Endothelial cell of umbilical vein (primary cell): ENCODE results near the gene RNU6-9. TPM values are rescaled to one million over a fixed set of nuclear protein-coding genes. Genes with fewer than 3 reads are reported as not detected.
A peak's percentile ranks its signal among the peaks of the same experiment; 100 is the strongest.
"Not testable (repeated sequence)": the region's sequence is repeated elsewhere in the genome, so short reads cannot be mapped to it uniquely, and the experiment has no call there.

Experiments
- BruUV-seq: library from RNA; stranded (reverse); fragments of 400-500 nt; replicated peaks from 2 replicates; lab custom pipeline; 2021; lab: Mats Ljungman, UMichigan
- CTCF ChIA-PET: fragments of 300-600, 350-600 bp; sonication (Branson Sonifier 250); formaldehyde crosslinking; loops from one replicate; lab custom pipeline; 2021; ENCODE audit warnings: antibody characterized with exemption, inconsistent platforms; lab: Charles Lee
- POLR2A ChIA-PET: fragments of 300-600, 350-600 bp; sonication (Branson Sonifier 250); formaldehyde crosslinking; loops from one replicate; lab custom pipeline; 2021; ENCODE audit warnings: antibody characterized with exemption, inconsistent platforms; lab: Charles Lee
- DNase-seq: peaks from one replicate; pipeline ENCODE4 v3.0.0-alpha.2; 2011; ENCODE audit warnings: low read depth, low spot score
- FAIRE-seq: peaks from 2 replicates; lab custom pipeline; 2011; peaks lifted over from hg19 to GRCh38; lab: Jason Lieb, UNC
- H2AFZ ChIP-seq: 2 replicates; pipeline ENCODE4 v1.6.0; 2012; ENCODE audit warnings: low read depth, low read length, control low read depth, inconsistent platforms
- H3K27ac ChIP-seq: 2 replicates; pipeline ENCODE4 v1.5.1; 2011; ENCODE audit warnings: low read depth, mild to moderate bottlenecking, control low read depth, low read length, moderate library complexity; ENCODE audit not compliant: insufficient read depth
- H3K27me3 ChIP-seq, 2 experiments: 2 replicates each; pipeline versions ENCODE4 v1.6.0 to v1.6.1; 2011; ENCODE audit warnings: low read length in 2 of 2, mixed read lengths in 1 of 2; ENCODE audit not compliant: control insufficient read depth in 2 of 2, insufficient read depth in 2 of 2
- H3K36me3 ChIP-seq, 2 experiments: 2 replicates in 1 of 2; 3 replicates in 1 of 2; pipeline ENCODE4 v1.5.1; 2011; ENCODE audit warnings: low read length in 2 of 2, mild to moderate bottlenecking in 1 of 2, moderate library complexity in 1 of 2; ENCODE audit not compliant: control insufficient read depth in 2 of 2, insufficient read depth in 2 of 2; ENCODE audit errors: extremely low read depth in 1 of 2
- H3K4me1 ChIP-seq: 3 replicates; pipeline ENCODE4 v1.5.1; 2011; ENCODE audit warnings: mild to moderate bottlenecking, low read length; ENCODE audit not compliant: control insufficient read depth, insufficient read depth; ENCODE audit errors: extremely low read depth
- H3K4me2 ChIP-seq: 2 replicates; pipeline ENCODE4 v1.6.1; 2011; ENCODE audit warnings: low read length, control low read depth, mixed read lengths; ENCODE audit not compliant: insufficient read depth
- H3K4me3 ChIP-seq, 3 experiments: fragments of 200-600 bp in 1 of 3; sonication (generic), shearing (Covaris generic) in 1 of 3; replicated peaks in 1 of 3; 2 replicates each; pipeline ENCODE4 v1.5.1; 2011 to 2016; ENCODE audit warnings: control low read depth in 3 of 3, low read length in 3 of 3, mild to moderate bottlenecking in 2 of 3, inconsistent platforms in 1 of 3, low read depth in 1 of 3, moderate library complexity in 1 of 3; ENCODE audit not compliant: insufficient read depth in 1 of 3
- H3K79me2 ChIP-seq: 2 replicates; pipeline ENCODE4 v1.6.0; 2012; ENCODE audit warnings: low read length, inconsistent platforms; ENCODE audit not compliant: control insufficient read depth, insufficient read depth
- H3K9ac ChIP-seq: replicated peaks from 2 replicates; pipeline ENCODE3; 2011; ENCODE audit warnings: low read length, control low read depth; ENCODE audit not compliant: insufficient read depth; ENCODE audit errors: extremely low read depth
- H3K9me1 ChIP-seq: replicated peaks from 3 replicates; pipeline ENCODE4 v1.6.0; 2011; ENCODE audit warnings: mild to moderate bottlenecking, low read length; ENCODE audit not compliant: control insufficient read depth, insufficient read depth; ENCODE audit errors: extremely low read depth
- H3K9me3 ChIP-seq: replicated peaks from 2 replicates; pipeline ENCODE4 v1.5.1; 2012; ENCODE audit warnings: low read length, inconsistent platforms; ENCODE audit not compliant: control insufficient read depth, insufficient read depth
- H4K20me1 ChIP-seq: replicated peaks from 2 replicates; pipeline ENCODE3; 2011; ENCODE audit warnings: mild to moderate bottlenecking, low read length; ENCODE audit not compliant: control insufficient read depth, insufficient read depth; ENCODE audit errors: extremely low read depth
- EZH2 ChIP-seq: IDR thresholded peaks from 2 replicates; pipeline ENCODE4 v1.6.1; 2012; ENCODE audit warnings: borderline replicate concordance, low read depth, mild to moderate bottlenecking, moderate library complexity, low read length, inconsistent platforms; ENCODE audit not compliant: severe bottlenecking
- GATA2 ChIP-seq: IDR thresholded peaks from 2 replicates; pipeline ENCODE4 v1.7.0; 2011; ENCODE audit warnings: low read depth, mild to moderate bottlenecking, moderate library complexity, mixed read lengths, low read length; ENCODE audit not compliant: insufficient read length, insufficient read depth
- JUN ChIP-seq: IDR thresholded peaks from 2 replicates; pipeline ENCODE4 v1.6.1; 2011; ENCODE audit warnings: borderline replicate concordance, low read depth; ENCODE audit not compliant: insufficient read length, insufficient read depth
- POLR2A ChIP-seq: IDR thresholded peaks from 2 replicates; pipeline ENCODE4 v1.6.1; 2012; ENCODE audit warnings: low read depth, mild to moderate bottlenecking, control low read depth, low read length
- dilution Hi-C: fragments of 300-500 bp; cut with MboI; formaldehyde crosslinking; loops from one replicate; pipeline ENCODE4 v1.15.0; 2019; ENCODE audit warnings: low sequenced_read_pairs; ENCODE audit not compliant: extremely low pct_ligation_motif_present
- intact Hi-C: fragments of 100-400 bp; cut with micrococcal nuclease; formaldehyde crosslinking; loops from one replicate; pipeline ENCODE4 v1.10.0; 2022
- polyA plus RNA-seq, 4 experiments: library from polyadenylated mRNA; depleted of rRNA in 3 of 4; stranded (reverse) in 3 of 4; unstranded in 1 of 4; fragments of >200 nt; gene quantifications; 2 replicates each; pipeline versions ENCODE4 v1.2.1 to v1.2.3, GENCODE V29; 2011 to 2012; ENCODE audit warnings: missing spikeins in 1 of 4
- total RNA-seq: library from RNA; stranded (reverse); gene quantifications from 2 replicates; pipeline ENCODE4 v1.2.3, GENCODE V29; 2021

The RNU6-9 gene
- total and polyA plus RNA-seq, 2 donors (not counting 3 experiments of a cell fraction or from before 2014, with no cell fraction given), result not detected

GRCh38 chr19:852136-853013 lies 40.9 kb upstream of the RNU6-9 start, which contains the start of gene ELANE:
Gene ELANE, plus strand, starts transcription at chr19:852303. Its CDS starts 26 bp downstream, at chr19:852329.
- Histone ChIP-seq H3K9ac (no peak within 1 kb of the TSS), H3K27ac (no peak within 1 kb of the TSS), H2AFZ (no peak within 1 kb of the TSS), H3K27me3 (no peaks in the 10 kb centered on the region), H4K20me1 (no peaks in the 10 kb centered on the region), H3K9me3 (no peaks in the 10 kb centered on the region), H3K4me1 (no peaks in the 10 kb centered on the region), H3K9me1 (no peaks in the 10 kb centered on the region), H3K4me3 (no peak within 1 kb of the TSS), H3K36me3 (no peaks in the 10 kb centered on the region), H3K79me2 (no peaks in the 10 kb centered on the region), H3K4me2 (no peak within 1 kb of the TSS)
- DNase-seq (no peak), FAIRE-seq (no peak)
- dilution Hi-C loops, result no loop called here
- ChIA-PET CTCF (no interaction called here), POLR2A (no interaction called here)
- intact Hi-C loops, result no loop called here
- TF ChIP-seq JUN (no peak), GATA2 (no peak), POLR2A (no peak), EZH2 (peak; percentile 30)
- BruUV-seq, result no TSS peak

GRCh38 chr19:853014-853585 lies 40.2 kb upstream of the RNU6-9 start:
- DNase-seq, result no peak
- dilution Hi-C loops, result no loop called here
- ChIA-PET CTCF (no interaction called here), POLR2A (no interaction called here)
- H3K4me2 ChIP-seq, result no peak overlapping the region
- no peak overlapping the region for H3K27ac ChIP-seq
- H2AFZ ChIP-seq, result no peak overlapping the region
- BruUV-seq, result no TSS peak
- no peak overlapping the region for H3K9ac ChIP-seq
- no peaks in the 10 kb centered on the region for H3K4me1 ChIP-seq
- no peaks in the 10 kb centered on the region for H3K36me3 ChIP-seq
- intact Hi-C loops, result no loop called here
- no peak for TF ChIP-seq JUN
- no peaks in the 10 kb centered on the region for H3K79me2 ChIP-seq
- H3K27me3 ChIP-seq, result no peaks in the 10 kb centered on the region
- H3K9me1 ChIP-seq, result no peaks in the 10 kb centered on the region
- no peak for FAIRE-seq
- H3K4me3 ChIP-seq, result no peak overlapping the region
- no peaks in the 10 kb centered on the region for H4K20me1 ChIP-seq
- no peaks in the 10 kb centered on the region for H3K9me3 ChIP-seq

- H4K20me1 ChIP-seq, H3K4me1 ChIP-seq, dilution Hi-C loops, H3K9ac ChIP-seq, CTCF ChIA-PET, H2AFZ ChIP-seq, POLR2A ChIA-PET, H3K79me2 ChIP-seq, intact Hi-C loops, H3K9me3 ChIP-seq, H3K4me2 ChIP-seq, H3K4me3 ChIP-seq, DNase-seq, H3K27ac ChIP-seq, FAIRE-seq, H3K9me1 ChIP-seq, BruUV-seq, H3K27me3 ChIP-seq, H3K36me3 ChIP-seq: not testable (repeated sequence)
Measured at GRCh38 chr19:853614-854220, 39.6 kb upstream of the RNU6-9 start.
